Uterus (tissue), 2 donors: Measurements from ENCODE around the gene PRTN3.

Source experiments
- POLR2A ChIP-seq, 2 donors: fragments of 450-650 bp; IDR thresholded peaks; one replicate each; pipeline ENCODE4 v1.6.1; 2016; ENCODE audit warnings: antibody characterized with exemption in 2 of 2, mild to moderate bottlenecking in 1 of 2, moderate library complexity in 1 of 2
- TF ChIP-seq, protein P1 (sequence below), 4 experiments: fragments of 200-600 bp in 2 of 4; fragments of 450-650 bp in 2 of 4; sonication (generic) in 2 of 4; IDR thresholded peaks; one replicate each; pipeline ENCODE4 v1.5.1; 2016 to 2019; ENCODE audit warnings: antibody characterized with exemption in 4 of 4, mild to moderate bottlenecking in 2 of 4, moderate library complexity in 1 of 4

GRCh38 chr19:835210-835810 is 5.5 kb upstream of the PRTN3 start:
- TF ChIP-seq, protein P1, sequence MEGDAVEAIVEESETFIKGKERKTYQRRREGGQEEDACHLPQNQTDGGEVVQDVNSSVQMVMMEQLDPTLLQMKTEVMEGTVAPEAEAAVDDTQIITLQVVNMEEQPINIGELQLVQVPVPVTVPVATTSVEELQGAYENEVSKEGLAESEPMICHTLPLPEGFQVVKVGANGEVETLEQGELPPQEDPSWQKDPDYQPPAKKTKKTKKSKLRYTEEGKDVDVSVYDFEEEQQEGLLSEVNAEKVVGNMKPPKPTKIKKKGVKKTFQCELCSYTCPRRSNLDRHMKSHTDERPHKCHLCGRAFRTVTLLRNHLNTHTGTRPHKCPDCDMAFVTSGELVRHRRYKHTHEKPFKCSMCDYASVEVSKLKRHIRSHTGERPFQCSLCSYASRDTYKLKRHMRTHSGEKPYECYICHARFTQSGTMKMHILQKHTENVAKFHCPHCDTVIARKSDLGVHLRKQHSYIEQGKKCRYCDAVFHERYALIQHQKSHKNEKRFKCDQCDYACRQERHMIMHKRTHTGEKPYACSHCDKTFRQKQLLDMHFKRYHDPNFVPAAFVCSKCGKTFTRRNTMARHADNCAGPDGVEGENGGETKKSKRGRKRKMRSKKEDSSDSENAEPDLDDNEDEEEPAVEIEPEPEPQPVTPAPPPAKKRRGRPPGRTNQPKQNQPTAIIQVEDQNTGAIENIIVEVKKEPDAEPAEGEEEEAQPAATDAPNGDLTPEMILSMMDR (IDR thresholded peaks at IDR 0.05), result no peak
- TF ChIP-seq POLR2A (IDR thresholded peaks at IDR 0.05), result no peak
